NCI-H446 treated with DMSO at 0.1 percent for 48 hours (cell line): ENCODE data around the gene FAM83G.
"Not testable (repeated sequence)": the region's sequence is repeated elsewhere in the genome, so short reads cannot be mapped to it uniquely, and the experiment has no call there.

Source experiments
- DNase-seq: peaks from one replicate; lab custom pipeline; 2025; lab: John Stamatoyannopoulos, UW

Gene FAM83G

DNA sequence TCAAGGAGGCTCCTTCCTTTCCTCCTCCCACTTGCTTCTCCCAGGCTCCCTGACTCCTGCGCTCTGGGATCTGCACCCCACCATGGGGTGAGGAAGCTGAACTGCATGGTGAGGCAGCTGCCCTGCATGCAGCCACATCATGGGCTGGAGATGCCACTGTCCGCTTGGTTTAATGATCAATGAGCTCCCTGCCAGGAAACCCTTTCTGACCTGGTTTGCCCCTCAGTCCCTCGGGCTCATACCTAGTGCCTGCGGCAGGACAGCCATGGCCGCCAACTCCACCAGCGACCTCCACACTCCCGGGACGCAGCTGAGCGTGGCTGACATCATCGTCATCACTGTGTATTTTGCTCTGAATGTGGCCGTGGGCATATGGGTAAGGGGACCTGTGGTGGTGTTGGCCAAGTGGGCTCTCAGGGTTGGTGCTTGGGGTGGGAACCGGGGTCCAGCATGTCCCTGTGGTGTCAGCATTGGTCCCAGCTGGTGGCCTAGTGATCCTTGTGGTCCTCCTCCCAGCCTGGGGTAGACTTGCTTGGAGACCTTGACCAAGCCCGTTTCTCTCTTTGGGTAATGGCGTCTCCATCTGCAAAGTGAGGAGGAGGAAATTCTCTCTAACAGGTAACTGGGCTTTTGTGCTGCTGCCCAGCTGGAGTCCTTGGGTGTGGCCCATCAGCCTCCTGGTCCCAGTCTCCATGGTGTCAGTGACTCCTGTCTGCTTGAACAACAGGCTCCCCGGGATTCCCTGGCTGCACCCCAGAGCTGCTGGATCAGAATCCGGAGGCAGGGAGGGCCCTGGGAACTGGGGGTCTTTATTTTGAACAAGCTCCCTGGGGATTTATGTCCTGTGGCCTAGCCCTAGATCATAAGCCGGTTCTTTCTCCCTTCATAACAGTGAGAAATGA lies 52.4 kb downstream of the FAM83G start, which contains the start of gene SLC5A10:
Gene SLC5A10 (plus strand): TSS at position 225 of the 902 bp plus-strand sequence. CDS start 41 bp downstream, at position 266.
- no peak for DNase-seq

DNA sequence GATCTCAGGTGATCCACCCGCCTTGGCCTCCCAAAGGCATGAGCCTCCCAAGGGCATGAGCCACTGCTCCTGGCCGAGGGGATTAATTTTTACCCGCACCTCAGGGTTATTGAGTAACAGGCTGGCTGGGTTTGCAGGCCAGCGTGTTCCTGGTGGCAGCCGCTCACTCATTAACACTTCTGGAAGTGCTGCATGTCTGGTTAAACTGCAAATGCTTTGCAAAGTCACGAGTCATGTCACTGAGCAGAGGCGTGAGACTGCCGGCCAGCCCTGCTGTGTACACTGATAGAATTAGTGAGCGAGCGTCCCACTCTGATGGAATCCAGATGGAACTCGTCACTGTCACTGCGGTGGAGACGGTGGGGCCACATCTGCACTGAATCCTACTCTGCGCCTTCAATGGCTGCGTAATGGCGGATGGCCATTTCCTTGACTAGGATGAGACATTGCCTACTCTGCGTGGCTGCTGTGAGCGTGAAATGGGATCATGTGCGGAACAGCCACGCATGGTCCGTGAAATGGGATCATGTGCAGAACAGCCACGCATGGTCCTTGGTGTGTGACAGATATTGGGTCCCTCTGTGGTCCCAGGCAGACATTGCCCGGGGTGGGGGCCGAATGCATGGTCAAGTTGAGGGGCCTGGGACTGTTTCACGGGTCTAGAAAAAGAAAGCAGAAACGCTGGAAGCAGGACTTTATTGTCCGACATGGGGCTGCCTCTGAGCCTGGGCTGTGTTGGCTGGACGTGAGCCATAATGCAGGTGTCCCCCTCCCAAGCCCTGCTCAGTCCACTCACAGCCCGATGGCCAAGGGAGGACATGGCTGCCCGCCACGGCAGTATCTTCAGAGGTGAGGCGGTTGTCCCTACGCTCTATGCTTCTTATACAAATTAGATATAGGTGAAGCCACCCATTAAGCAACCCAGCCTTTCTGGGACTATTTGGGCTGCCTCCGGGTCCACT lies 53.3 kb downstream of the FAM83G start:
- DNase-seq: no peak

DNA sequence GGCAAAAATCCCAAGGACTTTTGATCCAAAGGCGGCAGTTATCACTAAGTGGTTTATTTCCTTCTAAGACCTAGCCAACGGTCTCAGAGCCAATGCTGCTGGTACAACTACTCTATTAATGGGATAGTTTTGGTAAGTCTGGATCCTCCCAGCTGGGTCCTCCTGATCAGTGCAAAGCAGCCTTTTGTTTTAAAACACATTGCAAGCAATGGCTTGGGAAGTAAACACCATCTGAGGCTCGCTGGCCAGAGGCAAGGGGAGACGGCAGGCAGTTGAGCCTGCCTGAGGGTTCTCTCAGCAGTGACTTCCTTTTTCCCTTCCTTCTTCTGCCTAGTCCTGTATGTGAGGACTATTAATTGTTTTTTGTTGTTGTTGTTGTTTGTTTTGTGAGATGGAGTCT lies 54.2 kb downstream of the FAM83G start:
- no peak for DNase-seq

DNA sequence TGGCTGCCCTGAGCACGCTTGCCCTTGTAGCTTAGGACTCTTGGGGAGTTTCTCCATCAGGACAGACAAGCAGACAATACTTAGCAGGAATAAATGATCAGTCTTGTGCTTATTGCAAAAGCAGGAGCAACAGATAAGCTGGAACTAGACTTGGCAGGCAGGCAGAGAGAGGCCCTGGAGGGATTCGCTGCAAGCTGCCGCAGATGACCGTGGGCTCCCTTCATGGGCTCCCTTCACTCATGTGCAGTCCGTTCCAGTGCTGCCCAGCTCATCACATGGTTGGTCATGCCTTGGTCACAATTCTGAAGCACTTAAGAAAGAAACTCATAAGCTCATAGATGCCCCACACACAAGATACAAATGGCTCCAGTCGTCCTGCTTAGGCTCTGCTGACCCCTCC lies 55.0 kb downstream of the FAM83G start:
- DNase-seq: no peak

DNA sequence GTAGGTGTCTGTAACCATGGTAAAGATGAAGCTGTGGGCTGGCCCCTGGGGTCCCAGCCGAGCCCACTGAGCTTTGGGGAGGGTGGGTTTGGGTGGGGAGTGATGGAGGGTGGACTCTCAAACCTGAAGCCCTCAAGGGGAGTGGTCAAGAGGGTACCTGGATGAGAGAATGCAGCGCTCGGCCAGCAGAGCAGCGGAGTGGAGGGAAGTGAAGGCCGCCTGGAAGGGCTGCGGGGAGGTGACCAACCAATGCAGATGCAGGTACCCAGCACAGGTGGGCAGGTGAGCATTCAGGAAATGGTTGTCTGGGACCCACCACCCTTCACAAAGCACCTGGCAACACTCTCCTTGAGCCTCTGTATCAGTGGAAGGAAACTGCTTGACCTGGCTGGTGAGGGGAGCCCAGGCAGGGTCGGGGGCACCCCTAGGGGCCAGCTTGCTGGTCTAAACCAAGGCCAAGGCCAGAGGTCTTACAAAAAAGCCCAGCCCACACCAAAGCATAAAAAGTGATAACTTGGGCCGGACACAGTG lies 56.0 kb downstream of the FAM83G start:
- no peak for DNase-seq

DNA sequence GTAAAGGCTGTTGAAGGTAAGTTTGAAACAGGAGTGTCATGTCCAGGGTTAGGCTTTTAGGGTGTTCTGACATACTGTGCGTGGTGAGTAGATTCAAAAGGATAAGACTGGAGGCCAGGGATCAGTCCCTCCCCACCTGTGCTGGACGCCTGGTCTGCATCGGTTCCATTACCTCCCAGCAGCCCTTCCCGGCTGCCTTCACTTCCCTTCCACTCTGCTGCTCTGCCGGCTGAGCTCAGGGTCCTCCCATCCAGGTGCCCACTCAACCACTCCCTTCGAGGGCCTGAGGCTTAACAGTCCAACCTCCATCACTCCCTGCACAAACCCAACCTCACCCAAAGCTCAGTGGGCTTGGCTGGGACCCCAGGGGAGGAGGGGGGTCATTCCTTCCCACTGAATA lies 56.7 kb downstream of the FAM83G start:
- no peak for DNase-seq

DNA sequence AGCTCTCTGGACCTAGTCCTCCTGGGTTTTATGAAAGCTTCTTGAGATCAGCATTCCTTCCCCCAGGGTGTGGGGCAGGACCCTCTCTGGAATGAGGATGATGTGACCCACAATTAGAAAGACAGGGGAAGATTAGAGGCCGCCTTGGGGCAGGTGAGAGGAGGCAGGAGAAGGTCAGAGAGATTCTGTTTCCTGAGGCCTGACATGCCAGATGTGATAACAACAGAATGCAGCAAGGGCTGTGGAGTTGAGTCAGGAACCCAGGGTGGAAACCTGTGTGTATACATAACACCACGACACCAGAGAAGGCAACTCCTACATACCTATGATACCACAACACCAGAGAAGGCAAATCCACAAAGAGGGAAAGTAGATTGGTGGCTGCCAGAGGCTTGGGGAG lies 58.0 kb downstream of the FAM83G start:
- no peak for DNase-seq

DNA sequence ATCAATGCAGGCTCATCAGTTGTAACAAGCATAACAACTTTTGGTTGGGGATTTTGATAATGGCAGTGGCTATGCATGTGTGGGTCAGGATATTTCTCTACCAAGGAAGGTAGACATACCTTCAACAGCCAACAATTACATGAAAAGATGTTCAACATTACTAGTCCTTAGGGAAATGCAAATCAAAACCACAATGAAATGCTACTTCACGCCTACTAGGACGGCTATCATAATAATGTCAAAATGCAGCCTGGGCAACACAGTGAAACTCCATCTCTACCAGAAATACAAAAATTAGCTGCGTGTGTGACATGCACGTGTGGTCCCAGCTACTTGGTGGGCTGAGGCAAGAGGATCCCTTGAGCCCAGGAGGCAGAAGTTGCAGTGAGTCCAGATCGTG lies 59.9 kb downstream of the FAM83G start:
- DNase-seq: no peak

DNA sequence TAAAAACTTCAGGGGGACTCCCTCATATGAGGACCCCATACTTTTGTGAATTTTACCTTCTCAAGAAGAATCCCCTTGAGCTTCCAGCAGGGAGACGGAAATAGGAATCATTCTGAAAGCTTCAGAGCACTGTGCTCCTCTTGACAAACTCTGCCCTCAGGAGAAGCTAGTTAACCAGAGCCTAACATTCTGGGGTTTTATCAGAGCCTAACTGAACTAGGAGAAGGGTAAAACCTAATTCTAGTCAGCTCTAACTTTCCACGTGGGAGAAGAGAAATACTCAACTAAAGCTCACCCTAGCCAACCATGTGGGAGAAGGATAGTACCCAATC lies 65.9 kb downstream of the FAM83G start:
- no peak for DNase-seq

DNA sequence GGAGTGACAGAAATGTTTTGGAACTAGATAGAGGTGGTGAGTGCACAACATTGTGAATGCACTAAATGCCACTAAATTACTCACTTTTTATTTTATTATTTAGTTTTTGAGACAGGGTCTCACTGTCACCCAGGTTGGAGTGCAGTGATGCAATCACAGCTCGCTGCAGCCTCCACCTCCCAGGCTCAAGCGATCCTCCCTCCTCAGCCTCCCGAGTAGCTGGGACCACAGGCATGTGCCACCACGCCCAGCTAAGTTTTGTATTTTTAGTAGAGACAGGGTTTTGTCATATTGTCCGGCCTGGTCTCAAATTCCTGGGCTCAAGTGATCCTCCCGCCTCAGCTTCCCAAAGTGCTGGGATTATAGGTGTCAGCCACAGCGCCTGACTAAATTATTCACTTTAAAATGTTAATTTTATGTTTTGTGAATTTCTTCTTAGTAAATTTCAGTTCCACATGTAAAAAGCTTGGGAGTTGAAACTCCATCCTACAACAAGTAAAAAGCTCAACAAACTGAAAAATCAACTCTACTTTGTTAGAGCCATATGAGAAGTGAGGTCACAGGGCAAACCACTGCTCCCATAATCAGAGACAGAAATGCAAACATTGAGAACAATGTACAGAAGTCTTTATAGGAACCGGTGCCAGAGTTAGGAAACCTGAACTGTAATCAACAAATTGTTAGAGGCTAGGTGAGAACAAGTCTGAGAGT lies 66.4 kb downstream of the FAM83G start:
- DNase-seq: no peak

DNA sequence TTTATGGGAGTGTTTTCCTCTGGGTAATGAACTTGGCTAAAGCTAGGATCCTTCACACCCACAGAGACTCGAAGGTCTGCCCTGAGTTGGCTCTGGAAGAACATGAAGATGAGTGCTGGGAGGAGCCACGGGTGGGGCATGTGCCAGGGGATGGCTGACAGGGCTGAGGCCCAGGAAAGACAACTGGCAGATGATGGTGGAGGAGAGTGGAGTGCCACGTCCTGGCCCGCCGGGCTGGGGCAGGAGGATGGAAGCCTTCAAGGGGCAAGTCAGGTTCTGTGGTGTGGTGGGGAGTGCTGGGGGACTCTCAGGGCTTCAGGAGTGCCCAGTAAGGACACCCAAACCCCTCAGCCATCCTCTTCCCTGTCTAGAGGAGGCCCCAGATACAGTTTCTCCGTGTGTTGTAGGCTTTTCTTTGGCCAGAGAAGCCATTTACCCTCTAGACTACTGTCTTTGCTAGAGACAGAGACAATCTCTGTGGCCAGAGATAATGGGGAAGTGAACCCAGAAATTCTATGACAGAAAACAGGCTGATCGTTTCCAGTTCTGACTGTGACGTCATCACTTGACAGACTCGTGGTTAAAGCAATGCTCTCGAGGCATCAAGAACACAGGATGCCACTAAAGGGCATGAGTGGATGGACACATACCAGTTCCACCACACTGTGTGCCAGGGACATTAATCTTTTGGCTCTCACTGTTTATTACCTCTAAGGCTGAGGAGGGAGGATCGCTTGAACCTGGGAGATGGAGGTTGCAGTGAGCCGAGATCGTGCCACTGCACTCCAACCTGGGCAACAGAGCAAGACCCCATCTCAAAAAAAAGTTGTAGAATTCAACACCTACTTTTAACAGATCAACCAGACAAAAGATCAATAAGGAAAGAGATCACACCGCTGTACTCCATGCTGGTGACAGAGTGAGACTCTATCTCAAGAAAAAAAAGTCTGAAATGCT lies 71.2 kb downstream of the FAM83G start:
- DNase-seq: peak; percentile 1

DNA sequence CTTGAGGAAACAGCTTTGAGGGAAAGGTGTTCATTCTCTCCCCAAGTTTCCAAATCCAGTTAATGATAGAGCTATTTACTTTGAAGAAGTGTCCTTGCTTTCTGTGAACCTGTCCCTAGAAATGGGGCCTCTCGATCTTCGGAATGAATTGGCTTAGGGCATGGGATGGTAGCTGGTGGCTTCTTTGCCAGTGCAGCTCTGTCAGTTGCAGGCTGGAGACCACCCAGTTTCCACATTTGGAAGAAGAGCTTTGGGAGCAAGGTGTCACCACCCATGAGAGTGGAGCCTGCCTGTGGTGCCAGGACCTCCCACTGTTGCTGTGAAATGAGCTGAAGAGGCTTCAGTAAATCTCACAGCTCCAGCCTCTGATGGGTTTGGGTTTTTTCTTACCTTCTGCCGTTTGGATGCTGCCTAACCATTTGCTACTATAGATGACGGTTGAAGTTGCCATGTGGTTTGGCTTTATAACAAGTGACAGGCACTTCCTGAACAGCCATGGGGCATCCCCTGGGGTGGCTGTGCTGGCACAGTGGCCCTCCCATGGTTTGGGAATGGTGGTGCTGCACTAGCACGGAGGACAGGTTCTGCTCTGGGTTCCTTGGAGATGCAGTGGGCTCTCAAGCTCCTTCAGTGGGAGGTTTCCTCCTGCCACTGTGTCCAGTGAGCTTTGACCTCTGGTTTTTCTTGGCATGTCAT lies 72.1 kb downstream of the FAM83G start:
- no peak for DNase-seq

DNA sequence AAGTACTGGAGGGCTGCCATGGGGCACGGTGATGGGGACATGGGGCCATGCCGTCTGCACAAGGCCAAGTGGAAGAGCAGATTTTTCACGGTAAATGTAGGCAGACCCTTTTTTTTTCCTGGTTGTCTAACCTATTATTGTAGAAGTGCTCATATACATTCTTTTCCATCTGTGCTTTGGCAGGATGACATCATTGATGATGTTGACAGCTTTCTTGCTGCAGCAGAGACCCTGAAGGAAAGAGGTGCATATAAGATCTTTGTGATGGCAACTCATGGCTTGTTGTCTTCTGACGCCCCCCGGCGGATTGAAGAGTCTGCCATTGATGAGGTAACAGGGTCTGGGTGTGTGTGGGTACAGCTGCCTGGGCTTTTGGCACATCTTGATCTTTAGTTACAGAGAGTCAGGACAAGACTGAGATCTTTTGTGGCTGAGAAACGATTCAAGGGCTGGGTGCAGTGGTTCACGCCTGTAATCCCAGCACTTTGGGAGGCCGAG lies 75.9 kb downstream of the FAM83G start:
- DNase-seq: no peak

DNA sequence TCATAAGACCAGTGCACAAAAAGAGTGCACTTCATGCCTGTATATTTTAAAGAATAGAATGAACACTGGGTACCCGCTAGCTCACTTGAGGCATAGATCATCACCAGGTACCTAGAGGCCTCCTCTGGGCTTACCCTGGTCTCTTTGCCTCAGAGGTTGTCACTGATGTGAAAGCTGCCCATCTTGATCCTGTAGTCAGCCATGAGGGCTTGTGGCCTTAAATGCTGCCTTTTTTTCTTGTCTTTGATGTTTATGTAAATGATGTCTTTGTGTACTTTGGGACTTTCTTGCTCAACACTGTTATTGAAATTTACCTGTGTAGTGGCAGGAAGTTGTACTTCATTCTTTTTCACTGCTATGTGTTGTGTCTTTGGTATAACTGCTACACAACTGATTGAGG lies 79.4 kb downstream of the FAM83G start:
- DNase-seq: no peak

DNA sequence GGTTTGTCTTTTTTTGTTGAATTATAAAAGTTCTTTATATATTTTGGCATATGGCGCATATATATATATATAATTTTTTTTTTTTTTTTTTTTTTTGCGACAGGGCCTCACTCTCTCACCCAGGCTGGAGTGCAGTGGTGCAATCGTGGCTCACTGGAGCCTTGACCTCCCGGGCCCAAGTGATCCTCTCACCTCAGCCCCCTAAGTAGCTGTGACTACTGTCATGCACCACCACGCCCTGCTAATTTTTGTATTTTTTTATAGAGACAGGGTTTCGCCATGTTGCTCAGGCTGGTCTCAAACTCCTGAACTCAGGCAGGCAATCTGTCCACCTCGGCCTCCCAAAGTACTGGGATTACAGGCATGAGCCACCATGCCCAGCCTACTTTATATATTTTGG lies 82.0 kb downstream of the FAM83G start:
- DNase-seq: not testable (repeated sequence)

DNA sequence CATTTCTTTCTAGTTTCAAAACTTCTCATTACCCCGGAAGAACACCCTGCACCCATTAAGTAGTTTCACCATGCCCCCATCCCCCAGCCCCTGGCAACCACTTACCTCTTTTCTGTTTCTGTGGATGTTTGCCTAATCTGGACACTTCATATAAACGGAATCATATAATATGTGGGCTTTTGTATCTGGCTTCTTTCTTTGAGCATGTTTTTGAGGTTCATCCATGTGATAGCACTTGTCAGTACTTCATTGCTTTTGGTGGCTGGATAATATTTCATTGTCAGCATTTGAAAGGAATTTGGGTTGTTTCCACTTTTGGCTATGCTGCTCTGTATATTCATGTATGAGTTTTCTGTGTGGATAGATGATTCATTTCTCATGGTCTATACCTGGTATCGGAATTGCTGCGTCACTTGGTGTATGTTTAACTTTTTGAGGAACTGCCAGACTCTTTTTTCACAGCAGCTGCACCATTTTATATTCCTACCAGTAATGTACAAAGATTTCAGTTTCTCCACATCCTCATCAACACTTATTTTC lies 82.6 kb downstream of the FAM83G start:
- DNase-seq: no peak

DNA sequence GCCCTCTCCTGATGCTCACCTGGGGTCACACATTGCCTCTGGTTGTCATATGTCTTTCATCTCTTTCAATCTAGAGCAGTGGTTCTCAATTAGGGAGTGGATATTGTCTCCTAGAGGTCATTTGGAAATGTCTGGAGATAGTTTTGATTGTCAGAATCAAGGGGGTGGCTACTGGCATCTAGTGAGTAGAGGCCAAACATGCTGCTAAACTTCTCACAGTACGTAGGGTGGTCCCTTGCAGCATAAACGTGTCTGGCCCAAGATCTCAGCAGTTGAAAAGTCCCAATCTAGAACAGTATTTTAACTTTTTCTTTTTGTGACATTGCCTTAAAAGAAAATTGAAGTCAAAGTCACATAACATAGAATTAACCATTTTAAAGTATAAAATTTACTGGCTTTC lies 83.1 kb downstream of the FAM83G start:
- DNase-seq: no peak

DNA sequence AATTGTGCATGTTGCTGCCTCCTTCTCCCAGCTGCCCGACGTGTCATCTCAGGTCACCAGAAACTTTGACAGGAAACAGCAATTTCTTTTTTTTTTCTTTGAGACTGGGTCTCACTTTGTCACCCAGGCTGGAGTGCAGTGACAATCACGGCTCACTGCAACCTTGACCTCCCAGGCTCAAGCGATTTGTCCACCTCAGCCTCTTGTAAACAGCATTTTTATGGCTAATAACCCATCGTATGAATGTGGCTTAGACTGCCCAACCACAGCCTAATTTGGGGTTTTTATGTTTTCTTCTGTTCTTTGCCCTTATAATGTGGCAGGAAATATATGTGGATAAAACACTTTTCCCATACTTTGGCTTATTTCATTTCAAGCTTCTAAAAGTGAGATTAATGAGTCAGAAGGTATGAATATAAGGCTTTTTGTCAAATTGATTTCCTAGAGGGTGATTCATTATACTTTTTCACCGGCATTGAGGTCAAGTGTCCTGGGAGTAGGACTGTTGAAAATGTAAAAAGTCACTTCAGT lies 83.6 kb downstream of the FAM83G start:
- no peak for DNase-seq

DNA sequence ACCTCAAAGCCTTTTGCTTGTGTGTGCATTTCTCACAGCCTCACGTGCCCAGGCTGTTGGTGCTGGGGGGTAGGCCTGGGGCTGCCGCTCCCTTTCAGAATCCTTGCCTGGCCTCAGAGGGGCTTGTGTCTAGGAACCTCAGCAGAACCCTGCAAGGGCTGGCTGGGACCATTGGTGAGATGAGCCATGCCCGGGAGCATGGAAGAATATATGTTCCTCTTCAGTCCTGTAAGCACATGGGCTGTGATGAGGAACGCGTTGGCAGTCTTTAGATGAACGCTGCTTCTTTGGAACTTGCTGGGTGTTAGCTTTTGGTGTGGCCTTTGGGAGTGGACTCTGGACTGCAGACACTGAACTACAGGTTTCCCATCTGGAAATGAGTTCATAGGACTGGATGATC lies 84.6 kb downstream of the FAM83G start:
- no peak for DNase-seq
